ENCODE results near the gene ZNF18. TPM values are rescaled to one million over a fixed set of nuclear protein-coding genes. Genes with fewer than 3 reads are reported as not detected.

The ZNF18 gene, protein sequence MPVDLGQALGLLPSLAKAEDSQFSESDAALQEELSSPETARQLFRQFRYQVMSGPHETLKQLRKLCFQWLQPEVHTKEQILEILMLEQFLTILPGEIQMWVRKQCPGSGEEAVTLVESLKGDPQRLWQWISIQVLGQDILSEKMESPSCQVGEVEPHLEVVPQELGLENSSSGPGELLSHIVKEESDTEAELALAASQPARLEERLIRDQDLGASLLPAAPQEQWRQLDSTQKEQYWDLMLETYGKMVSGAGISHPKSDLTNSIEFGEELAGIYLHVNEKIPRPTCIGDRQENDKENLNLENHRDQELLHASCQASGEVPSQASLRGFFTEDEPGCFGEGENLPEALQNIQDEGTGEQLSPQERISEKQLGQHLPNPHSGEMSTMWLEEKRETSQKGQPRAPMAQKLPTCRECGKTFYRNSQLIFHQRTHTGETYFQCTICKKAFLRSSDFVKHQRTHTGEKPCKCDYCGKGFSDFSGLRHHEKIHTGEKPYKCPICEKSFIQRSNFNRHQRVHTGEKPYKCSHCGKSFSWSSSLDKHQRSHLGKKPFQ
- 10.2 and 19.1 TPM in 2 replicates for total RNA-seq (2014; rRNA removed; shearing (Covaris generic); ENCODE audit: low replicate concordance)

DNA sequence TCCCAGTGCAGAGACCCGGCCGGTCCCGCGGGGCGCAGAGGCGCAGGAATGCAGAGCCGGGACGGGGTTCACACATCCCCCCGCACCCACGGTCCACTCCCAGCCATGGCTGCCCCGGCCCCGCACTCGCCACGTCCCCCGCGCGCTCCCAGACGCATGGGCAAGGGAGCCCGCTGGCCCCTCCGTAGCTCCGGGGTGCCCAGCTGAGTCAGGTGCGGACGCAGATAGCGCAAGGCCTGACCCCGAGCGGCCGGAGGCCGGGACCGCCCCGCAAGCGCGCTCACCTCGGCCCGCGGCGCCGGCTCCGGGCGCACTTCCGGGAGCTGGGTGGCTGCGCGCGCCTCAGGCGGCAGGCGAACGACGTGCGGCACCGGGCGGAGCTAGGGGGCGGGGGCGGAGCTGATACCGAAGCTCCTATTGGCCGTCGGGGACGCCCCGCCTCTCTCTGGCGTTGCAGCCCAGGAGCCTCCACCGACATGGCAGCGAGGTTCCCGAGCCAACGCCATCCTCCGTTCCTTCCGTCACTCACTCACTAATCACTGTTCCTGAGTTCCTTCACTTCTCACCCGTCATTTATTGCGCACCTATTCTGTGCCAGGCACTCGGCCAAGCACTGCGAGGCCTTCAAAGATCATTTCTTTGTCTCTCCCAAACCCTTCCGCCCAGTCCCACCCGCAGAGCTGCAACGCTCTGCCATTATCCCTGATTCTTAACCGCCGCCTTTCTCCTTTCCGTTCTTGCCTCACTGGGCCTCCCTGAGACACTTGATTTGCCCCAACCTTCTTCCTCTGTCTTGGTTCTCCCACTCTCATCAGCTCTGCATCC is at the start of gene ZNF18:
ZNF18 (minus strand) TSS at position 329 of the 825 bp plus-strand sequence. CDS start 4,646 bp downstream, outside the sequence.
- H3K36me3 ChIP-seq = no peaks in the 10 kb centered on the region; the same call in 1 of the 2 replicates
- peak within 1 kb of the TSS; percentile 94 for H3K4me3 ChIP-seq
- no peaks in the 10 kb centered on the region for H3K9me3 ChIP-seq
- no peaks in the 10 kb centered on the region for H3K27me3 ChIP-seq
- peak; percentile 98 for DNase-seq

DNA sequence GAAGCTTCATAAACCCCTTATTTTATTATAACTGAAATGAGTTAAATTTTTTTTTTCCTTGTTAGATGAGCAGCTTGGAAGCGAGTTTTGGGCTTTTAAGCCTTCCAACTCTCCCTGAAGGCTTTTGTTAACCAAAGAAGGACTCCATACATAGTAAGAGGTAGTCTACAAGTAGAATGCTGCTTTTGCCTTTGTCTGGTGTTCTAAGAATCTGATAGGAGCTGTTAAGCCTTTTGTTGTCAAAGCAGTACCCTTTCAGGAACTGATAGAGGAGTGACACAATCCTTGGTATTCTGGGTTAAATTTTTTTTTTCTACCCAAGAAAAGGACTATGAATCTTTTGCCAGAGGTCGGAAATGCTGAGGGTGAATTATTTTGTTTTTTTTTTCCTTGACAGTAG is 49.5 kb upstream of the ZNF18 start:
- H3K36me3 ChIP-seq = no peaks in the 10 kb centered on the region
- DNase-seq = no peak
- no peaks in the 10 kb centered on the region for H3K9me3 ChIP-seq
- H3K4me3 ChIP-seq = no peak overlapping the region
- H3K27me3 ChIP-seq = no peaks in the 10 kb centered on the region

DNA sequence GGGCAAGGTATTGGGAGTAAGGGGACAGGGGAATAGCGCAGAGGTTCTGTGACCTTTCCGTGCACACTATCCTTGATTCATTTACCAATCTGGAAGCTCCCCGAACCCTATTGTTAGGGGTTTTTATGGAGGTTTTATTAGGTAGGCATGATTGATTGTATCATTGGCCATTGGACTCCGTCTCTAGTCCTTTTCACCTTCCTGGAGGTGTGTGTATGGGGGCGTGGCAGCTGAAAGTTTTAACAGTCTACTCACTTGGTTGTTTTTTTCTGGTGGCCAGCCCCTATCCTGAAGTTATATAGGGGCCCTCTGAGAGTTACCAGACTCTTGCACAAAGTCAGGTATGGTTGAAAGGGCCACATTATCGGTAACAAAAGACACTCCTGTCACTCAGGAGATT is 46.4 kb upstream of the ZNF18 start:
- H3K4me3 ChIP-seq = no peak overlapping the region
- H3K9me3 ChIP-seq = no peaks in the 10 kb centered on the region
- no peak for DNase-seq
- H3K27me3 ChIP-seq = no peaks in the 10 kb centered on the region
- H3K36me3 ChIP-seq = 0 out of 2 replicates have a peak, but pooled peaks cover 2% of the 10 kb centered on the region

DNA sequence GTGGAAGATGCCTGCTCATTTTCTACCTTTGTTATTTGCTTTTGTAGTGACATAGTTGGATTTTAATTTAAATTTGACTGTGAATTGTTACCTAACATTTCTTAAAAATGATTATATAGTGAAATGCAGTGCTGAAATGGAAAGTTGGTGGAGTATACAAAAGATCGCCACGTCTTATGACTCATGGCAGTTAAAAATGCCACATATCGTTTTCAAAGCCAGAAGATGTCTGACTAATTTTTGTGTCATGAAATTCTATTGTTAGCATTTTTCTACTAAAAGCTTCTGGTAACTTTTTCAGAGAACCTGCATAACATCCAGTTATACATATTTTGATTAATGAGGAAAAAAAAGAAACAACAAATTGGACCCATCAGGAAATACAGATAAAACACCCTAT is 44.0 kb upstream of the ZNF18 start:
- no peaks in the 10 kb centered on the region for H3K9me3 ChIP-seq
- no peak overlapping the region for H3K4me3 ChIP-seq
- no peak for DNase-seq

DNA sequence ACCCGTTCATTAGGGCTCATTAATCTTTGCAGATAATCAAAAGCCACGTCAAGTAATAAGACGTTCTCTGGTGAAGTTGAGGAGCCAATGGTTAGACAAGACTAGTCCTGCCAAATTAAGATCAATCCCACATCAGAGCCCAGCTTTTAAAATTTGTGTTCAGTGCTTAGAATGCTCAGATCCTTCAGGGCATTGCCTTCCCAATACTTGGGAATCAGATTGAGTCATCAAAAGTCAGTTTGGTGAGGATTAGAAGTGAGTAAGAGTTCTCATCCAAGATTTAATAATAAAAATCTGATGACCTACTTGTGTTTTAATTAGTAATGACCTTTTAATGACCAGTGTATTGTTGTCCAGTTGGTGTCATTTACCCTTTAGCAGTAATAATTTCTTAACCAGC is 43.2 kb upstream of the ZNF18 start:
- H3K27me3 ChIP-seq = no peaks in the 10 kb centered on the region
- H3K9me3 ChIP-seq = no peaks in the 10 kb centered on the region
- DNase-seq = no peak
- peaks cover 4% of the 10 kb centered on the region; the same call in 1 of the 2 replicates for H3K36me3 ChIP-seq
- H3K4me3 ChIP-seq = no peak overlapping the region

More for the DNA sequence above, 44.0 kb upstream of the ZNF18 start:
- Histone ChIP-seq H3K27me3 (no peaks in the 10 kb centered on the region), H3K36me3 (peaks cover 4% of the 10 kb centered on the region; the same call in 1 of the 2 replicates)

DNA sequence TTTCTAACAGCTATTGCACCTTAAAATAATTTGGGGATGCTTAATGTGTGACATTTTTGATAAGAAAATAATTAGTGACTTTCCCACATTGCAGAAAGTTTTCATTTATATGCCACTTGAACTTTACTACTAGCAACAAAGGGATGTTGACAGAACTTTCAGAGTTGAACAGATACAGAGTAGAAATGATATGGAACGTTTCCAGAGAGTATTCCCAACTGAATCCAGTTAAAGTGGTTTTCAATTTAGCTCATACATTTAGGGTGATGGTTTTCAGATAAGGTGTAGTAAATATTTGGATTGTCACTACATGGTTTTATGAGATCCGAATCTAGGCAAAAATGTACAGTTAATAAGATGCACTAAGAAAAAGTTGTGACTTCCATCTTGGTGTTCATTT is 40.7 kb upstream of the ZNF18 start:
- DNase-seq = no peak
- Histone ChIP-seq H3K27me3 (no peaks in the 10 kb centered on the region), H3K9me3 (no peaks in the 10 kb centered on the region), H3K36me3 (peaks cover 13% of the 10 kb centered on the region; the same call in 1 of the 2 replicates), H3K4me3 (no peak overlapping the region)

DNA sequence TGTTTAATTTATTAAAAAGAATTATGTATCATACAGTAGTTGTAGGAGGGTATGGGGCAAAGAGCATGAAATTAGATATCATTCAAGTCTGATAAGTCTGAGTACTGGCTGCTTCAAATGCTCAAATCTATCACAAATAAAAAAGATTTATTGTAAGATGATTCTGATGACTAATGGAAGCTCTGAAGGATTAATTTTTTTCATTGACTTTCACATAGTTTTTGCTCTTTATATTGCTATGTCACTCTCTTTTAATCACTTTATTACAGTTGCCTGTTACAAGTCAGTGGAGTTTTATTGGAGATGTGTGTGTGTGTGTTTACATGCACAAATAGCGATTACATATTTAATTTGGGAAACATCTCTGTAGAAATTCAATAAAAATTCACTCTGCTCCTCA is 38.4 kb upstream of the ZNF18 start:
- peaks cover 13% of the 10 kb centered on the region; the same call in 1 of the 2 replicates for H3K36me3 ChIP-seq
- no peaks in the 10 kb centered on the region for H3K9me3 ChIP-seq
- no peaks in the 10 kb centered on the region for H3K27me3 ChIP-seq
- no peak for DNase-seq
- H3K4me3 ChIP-seq = no peak overlapping the region

DNA sequence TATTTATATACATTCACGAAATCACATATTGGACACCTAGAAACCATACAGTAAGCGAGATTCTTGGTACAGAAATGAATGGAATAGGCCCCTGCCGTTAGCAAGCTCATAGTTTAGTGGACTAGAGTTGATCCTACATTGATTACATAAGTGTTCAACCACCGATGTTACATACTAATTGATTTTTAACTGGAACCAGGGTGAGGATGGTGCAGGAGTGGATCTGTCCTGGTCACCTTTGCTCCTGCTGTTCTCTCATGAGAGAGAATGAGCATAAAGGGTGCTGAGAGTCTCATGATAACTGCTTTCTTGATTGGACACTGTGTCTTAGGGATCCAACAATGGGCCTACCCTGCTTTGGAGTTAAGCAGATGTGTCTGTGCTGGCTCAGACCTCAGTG is 37.3 kb upstream of the ZNF18 start:
- Histone ChIP-seq H3K4me3 (no peak overlapping the region), H3K27me3 (no peaks in the 10 kb centered on the region), H3K9me3 (no peaks in the 10 kb centered on the region), H3K36me3 (peaks cover 13% of the 10 kb centered on the region; the same call in 1 of the 2 replicates)
- no peak for DNase-seq

DNA sequence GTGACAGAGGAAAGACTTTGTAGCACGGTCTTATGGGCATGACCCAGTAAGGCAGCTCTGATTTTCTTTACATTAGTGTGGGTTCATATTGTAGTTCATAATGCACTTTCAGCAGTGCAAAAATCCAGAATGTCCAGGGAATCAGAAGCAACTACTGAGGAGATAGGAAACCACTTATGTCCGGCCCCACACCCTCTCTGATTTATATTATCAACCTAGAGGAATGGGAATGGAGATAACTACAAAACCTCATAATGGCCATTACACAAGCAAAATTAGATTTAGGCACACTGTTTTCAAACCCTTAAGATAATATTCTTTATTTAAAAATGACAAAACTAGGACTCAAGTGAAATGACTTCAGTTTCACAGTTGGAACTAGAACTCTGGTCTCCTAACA is 31.3 kb upstream of the ZNF18 start:
- no peaks in the 10 kb centered on the region for H3K9me3 ChIP-seq
- H3K36me3 ChIP-seq = peaks cover 8% of the 10 kb centered on the region
- DNase-seq = no peak
- H3K4me3 ChIP-seq = no peak overlapping the region
- H3K27me3 ChIP-seq = no peaks in the 10 kb centered on the region

DNA sequence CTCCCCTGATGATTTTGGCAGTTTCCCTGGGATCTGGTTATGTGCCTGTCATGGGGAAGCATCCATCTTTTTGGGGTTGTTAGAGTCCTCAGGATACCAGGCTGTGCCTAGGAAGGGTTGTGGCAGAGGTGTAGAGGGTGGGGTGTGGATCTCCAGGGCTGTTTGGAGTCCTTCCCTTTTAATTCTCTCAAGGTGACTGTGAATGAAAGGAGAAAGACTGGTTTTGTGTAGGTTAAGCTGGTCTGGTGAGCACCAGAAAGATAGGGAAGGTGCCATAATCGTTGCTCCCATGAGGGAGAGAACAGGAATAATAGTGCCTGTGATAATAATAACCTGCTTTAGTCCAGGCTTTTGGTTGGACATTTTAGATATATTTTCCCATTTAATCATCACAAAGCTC is 30.4 kb upstream of the ZNF18 start:
- H3K27me3 ChIP-seq = no peaks in the 10 kb centered on the region
- no peak for DNase-seq

DNA sequence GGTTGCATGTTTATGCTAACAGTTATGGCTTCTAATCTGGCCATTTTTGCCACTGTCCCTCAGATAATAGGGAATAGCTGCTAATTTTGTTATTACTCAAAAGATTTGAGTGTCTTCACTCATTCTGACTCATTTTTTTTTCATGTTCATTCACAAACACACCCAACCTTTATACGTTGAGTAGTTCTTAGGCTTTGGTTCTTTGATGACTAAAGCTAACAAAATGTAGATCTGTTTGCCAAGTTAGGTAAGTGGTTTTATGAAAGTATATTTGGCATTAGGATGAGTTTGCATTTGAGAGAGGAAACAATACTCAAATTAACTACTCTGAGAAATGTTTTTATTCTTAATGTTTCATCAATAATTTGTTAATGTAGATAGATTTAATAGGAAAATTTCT is 27.1 kb upstream of the ZNF18 start:
- no peak for DNase-seq
- no peaks in the 10 kb centered on the region; the same call in 1 of the 2 replicates for H3K27me3 ChIP-seq
- no peak overlapping the region for H3K4me3 ChIP-seq
- H3K9me3 ChIP-seq = no peaks in the 10 kb centered on the region
- H3K36me3 ChIP-seq = peaks cover 10% of the 10 kb centered on the region

More for the DNA sequence above, 30.4 kb upstream of the ZNF18 start:
- H3K4me3 ChIP-seq = no peak overlapping the region
- H3K9me3 ChIP-seq = no peaks in the 10 kb centered on the region
- peaks cover 10% of the 10 kb centered on the region for H3K36me3 ChIP-seq

DNA sequence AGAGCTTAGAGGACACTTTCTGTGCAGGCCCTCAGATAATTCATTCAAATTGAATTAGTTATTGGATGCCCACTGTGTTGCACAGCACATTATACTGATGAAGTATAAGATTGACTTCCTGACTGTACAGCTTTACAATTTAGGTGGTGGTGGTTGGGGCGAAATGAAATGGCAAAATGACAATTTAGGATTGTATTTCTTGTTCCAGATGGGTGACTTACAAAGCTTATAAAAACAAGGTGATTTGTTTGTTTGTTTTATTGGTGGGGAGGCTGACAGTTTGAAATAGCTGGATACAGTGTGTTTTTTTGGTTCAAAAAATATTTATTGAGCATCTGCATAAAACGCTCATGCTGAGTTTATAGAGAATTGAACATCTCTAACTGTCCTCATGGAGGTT is 25.0 kb upstream of the ZNF18 start:
- peak overlapping the region; percentile 55 for H3K4me3 ChIP-seq
- no peak for DNase-seq
- H3K36me3 ChIP-seq = peaks cover 10% of the 10 kb centered on the region
- no peaks in the 10 kb centered on the region; the same call in 1 of the 2 replicates for H3K27me3 ChIP-seq
- H3K9me3 ChIP-seq = no peaks in the 10 kb centered on the region

DNA sequence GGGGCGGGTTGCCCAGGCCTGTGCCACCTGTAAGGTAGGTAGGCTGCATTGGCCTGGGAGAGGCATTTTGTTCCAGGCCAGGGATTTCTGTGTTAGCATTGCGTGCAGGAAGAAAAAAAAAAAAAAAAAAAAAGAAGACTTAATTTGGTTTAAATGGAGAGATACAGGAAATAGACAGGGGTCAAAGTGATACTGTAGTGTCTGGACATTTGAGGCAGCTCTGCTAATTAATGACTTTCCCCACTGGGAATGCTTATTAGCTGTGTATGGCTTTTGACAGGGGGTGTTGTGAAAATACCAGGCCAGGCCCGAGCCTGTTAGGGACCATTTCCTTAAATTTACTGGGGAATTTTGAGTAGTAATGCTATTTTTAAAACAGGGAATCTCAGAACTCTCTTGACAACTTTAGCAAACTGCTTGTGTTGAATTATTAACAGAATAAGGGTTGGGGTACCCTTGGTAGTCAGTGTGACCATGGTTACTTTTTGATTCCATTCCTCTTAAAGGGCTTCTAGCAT is 24.4 kb upstream of the ZNF18 start:
- H3K27me3 ChIP-seq = no peaks in the 10 kb centered on the region; the same call in 1 of the 2 replicates
- DNase-seq = no peak
- H3K36me3 ChIP-seq = peaks cover 9% of the 10 kb centered on the region; the same call in 1 of the 2 replicates
- H3K4me3 ChIP-seq = peak overlapping the region; percentile 55
- H3K9me3 ChIP-seq = no peaks in the 10 kb centered on the region

DNA sequence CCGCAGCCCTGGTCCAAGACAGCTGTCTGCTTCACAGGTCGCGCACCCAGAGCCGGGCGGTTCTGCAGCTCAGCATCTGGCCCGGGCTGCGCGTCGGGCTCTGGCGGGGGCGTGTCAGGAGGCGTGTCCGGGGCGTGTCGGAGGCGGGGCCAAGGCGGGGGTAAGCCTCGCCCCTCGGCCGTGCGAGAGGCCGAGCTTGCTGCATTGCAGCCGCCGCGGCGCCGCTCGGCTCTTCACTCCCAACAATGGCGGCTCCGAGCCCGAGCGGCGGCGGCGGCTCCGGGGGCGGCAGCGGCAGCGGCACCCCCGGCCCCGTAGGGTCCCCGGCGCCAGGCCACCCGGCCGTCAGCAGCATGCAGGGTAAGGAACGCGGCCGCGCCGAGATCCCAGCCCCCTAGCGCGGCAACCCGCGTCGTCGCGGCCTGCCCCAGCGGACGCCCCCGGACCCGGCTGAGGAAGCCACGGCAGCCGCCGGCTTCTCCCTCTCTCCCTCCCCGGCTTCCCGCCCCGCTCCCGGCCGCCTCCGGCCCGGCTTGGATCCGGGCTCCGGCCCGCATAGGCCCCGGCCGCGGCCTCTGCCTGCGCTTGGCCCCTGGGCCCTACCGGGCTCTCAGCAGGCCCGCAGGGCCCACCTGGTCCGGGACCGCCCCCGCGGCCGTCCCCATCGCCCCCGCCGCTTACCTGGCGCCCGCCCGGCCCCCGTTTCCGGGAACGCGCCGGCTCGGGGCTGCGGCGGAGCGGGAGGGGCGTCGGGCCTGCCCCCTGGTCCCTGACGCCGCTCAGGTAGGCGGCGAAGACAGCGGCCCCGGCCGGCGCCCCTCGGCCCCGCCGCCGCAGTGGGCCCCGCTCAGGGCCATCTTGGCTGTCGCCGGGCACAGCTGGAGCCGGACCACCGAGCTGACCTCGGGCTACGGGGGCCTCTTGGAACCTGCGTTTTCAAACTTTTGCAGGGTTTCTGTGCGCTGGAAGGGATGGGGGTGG is 23.7 kb upstream of the ZNF18 start, which contains the start of gene MAP2K4:
MAP2K4 (plus strand) TSS at position 236 of the 981 bp plus-strand sequence; CDS start at position 246, 10 bp downstream.
- Histone ChIP-seq H3K4me3 (peak within 1 kb of the TSS; percentile 55), H3K27me3 (no peaks in the 10 kb centered on the region; the same call in 1 of the 2 replicates), H3K36me3 (peaks cover 2% of the 10 kb centered on the region; the same call in 1 of the 2 replicates), H3K9me3 (no peaks in the 10 kb centered on the region)
- peak; percentile 87 for DNase-seq

DNA sequence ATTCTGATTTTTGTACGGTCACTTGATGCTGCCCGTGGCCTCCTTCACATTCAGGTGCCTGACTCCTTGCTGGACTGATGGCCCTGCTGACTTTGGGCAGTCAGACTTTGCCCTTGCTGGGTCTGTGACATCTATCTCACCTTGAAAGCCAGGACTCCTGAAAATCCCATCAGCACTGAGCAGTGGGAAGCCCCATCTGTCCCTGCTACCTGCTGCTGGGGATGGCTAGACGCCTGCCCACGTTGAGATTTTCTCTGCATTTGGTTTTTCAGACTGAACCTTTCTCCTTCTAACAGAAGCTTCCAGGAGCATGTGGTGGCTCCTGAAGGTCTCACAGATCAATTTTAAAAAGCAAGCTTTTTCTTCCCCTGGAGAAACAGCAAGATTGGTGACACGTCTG is 10.2 kb upstream of the ZNF18 start:
- H3K27me3 ChIP-seq = no peaks in the 10 kb centered on the region
- no peak for DNase-seq
- H3K4me3 ChIP-seq = no peak overlapping the region
- no peaks in the 10 kb centered on the region for H3K9me3 ChIP-seq
- H3K36me3 ChIP-seq = no peaks in the 10 kb centered on the region
